GM23248 (cell line): ENCODE data around the gene PON1.

Experiments used
- EZH2 ChIP-seq: fragments of 200-600 bp; sonication (generic); IDR thresholded peaks from 2 replicates; pipeline ENCODE4 v1.6.1; 2018; ENCODE audit warnings: antibody characterized with exemption, mild to moderate bottlenecking; ENCODE audit not compliant: insufficient read depth, poor library complexity, severe bottlenecking
- EZH2phosphoT487 ChIP-seq: fragments of 200-600 bp; sonication (generic); IDR thresholded peaks from 2 replicates; pipeline ENCODE4 v1.6.1; 2018; ENCODE audit warnings: antibody characterized with exemption, moderate library complexity, mild to moderate bottlenecking, low read depth; ENCODE audit not compliant: insufficient read depth

DNA sequence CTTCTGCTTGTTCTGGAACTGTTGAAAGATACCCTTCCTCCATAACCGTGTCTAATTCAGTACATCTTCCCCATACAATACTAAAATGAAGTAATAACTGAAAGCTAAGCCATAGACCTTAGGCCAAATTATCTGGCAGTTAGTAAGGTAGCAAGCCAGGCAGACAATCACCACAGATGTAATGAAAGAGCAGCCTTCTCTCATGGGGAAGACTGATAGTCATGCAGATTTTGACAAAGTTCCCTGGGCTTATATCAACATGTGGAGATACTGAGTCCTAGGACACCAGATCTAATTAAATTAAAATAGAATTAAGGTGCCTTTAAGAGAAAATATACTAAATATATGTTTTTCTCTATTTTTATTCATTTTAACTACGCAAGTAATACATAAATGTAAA is 61.5 kb downstream of the PON1 start:
- TF ChIP-seq EZH2phosphoT487, result no peak
- no peak for TF ChIP-seq EZH2
